KMS-11 (cell line): ENCODE measurements around the gene MCHR1.

ENCODE experiments used
- H2AFZ ChIP-seq: fragments of 200-600 bp; sonication (generic); 2 replicates; pipeline ENCODE4 v1.6.1; 2016; ENCODE audit warnings: antibody characterized with exemption, mixed run types, low read depth
- H3K27ac ChIP-seq: fragments of 200-600 bp; sonication (generic); 2 replicates; pipeline ENCODE4 v1.6.1; 2016; ENCODE audit warnings: mild to moderate bottlenecking, mixed run types
- H3K27me3 ChIP-seq: fragments of 200-600 bp; sonication (generic); 2 replicates; pipeline ENCODE4 v1.6.1; 2017; ENCODE audit warnings: mild to moderate bottlenecking, low read depth, mixed run types, moderate library complexity; ENCODE audit not compliant: insufficient read depth
- H3K36me3 ChIP-seq: fragments of 200-600 bp; sonication (generic); 2 replicates; pipeline ENCODE4 v1.6.1; 2017; ENCODE audit warnings: mild to moderate bottlenecking, mixed run types; ENCODE audit not compliant: insufficient read depth
- H3K4me1 ChIP-seq: fragments of 200-600 bp; sonication (generic); 2 replicates; pipeline ENCODE4 v1.6.1; 2016; ENCODE audit warnings: mild to moderate bottlenecking, low read depth, mixed run types; ENCODE audit not compliant: poor library complexity, severe bottlenecking
- H3K4me2 ChIP-seq: fragments of 200-600 bp; sonication (generic); 2 replicates; pipeline ENCODE4 v1.7.0; 2016; ENCODE audit warnings: mild to moderate bottlenecking, mixed run types
- H3K4me3 ChIP-seq: fragments of 200-600 bp; sonication (generic); IDR thresholded peaks from 2 replicates; pipeline ENCODE4 v1.6.1; 2017; ENCODE audit warnings: low read depth, low read length, mixed read lengths; ENCODE audit not compliant: insufficient read depth
- H3K79me2 ChIP-seq: fragments of 200-600 bp; sonication (generic); 2 replicates; pipeline ENCODE4 v1.6.1; 2016; ENCODE audit warnings: low read depth, mixed run types; ENCODE audit not compliant: insufficient read depth
- H3K9ac ChIP-seq: fragments of 200-600 bp; sonication (generic); 2 replicates; pipeline ENCODE4 v1.6.1; 2016; ENCODE audit warnings: mild to moderate bottlenecking, mixed run types
- H4K20me1 ChIP-seq: fragments of 200-600 bp; sonication (generic); 2 replicates; pipeline ENCODE4 v1.6.1; 2016; ENCODE audit warnings: mild to moderate bottlenecking, mixed run types; ENCODE audit not compliant: insufficient read depth
- TF ChIP-seq, protein P1 (sequence below): fragments of 200-600 bp; sonication (generic); conservative IDR thresholded peaks from 2 replicates; pipeline ENCODE4 v1.6.1; 2017; ENCODE audit warnings: low read depth, mild to moderate bottlenecking, antibody characterized with exemption, low read length, moderate library complexity, mixed read lengths

Gene MCHR1

DNA sequence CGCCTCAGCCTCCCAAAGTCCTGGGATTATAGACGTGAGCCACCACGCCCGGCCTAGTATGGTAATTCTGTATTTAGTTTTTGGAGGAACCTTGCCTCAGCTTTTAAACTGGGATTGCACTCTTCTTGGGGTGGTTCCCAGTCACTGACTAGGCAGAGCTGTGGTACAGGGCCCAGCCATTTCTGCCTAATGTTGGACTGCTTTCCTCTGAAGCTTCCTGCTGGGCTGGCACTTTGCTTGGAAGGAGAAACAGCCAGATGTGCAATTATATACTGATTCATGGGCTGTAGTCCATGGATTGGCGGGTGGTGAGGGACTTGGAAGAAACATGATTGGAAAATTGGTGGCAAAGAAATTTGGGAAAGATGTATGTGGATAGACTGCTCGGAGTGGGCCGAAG, 17.6 kb upstream of the MCHR1 start:
- H3K36me3 ChIP-seq = no peaks in the 10 kb centered on the region
- no peaks in the 10 kb centered on the region for H4K20me1 ChIP-seq
- H3K27me3 ChIP-seq = no peaks in the 10 kb centered on the region
- no peaks in the 10 kb centered on the region for H3K79me2 ChIP-seq
- H3K4me2 ChIP-seq = no peak overlapping the region
- no peak overlapping the region for H3K4me3 ChIP-seq
- H3K27ac ChIP-seq = no peak overlapping the region
- H3K9ac ChIP-seq = no peak overlapping the region
- no peaks in the 10 kb centered on the region for H3K4me1 ChIP-seq
- TF ChIP-seq, protein P1, sequence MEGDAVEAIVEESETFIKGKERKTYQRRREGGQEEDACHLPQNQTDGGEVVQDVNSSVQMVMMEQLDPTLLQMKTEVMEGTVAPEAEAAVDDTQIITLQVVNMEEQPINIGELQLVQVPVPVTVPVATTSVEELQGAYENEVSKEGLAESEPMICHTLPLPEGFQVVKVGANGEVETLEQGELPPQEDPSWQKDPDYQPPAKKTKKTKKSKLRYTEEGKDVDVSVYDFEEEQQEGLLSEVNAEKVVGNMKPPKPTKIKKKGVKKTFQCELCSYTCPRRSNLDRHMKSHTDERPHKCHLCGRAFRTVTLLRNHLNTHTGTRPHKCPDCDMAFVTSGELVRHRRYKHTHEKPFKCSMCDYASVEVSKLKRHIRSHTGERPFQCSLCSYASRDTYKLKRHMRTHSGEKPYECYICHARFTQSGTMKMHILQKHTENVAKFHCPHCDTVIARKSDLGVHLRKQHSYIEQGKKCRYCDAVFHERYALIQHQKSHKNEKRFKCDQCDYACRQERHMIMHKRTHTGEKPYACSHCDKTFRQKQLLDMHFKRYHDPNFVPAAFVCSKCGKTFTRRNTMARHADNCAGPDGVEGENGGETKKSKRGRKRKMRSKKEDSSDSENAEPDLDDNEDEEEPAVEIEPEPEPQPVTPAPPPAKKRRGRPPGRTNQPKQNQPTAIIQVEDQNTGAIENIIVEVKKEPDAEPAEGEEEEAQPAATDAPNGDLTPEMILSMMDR = no peak
- H2AFZ ChIP-seq = no peak overlapping the region

DNA sequence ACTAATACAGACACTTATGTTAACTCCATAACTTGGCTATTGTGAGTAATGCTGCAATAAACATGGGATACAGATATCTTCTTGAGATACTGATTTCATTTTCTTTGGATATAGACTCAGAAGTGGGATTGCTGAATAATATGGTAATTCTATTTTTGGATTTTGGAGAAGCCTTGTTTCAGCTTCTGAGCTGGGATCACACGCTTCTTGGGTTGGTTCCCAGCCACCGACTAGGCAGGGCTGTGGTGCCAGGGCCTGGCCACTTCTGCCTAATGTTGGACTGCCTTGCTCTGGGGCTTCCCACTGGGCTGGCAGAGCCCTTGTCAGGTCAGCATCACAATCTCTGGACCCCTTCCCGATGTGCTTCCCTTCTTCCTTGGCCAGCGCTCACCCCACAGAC, 14.0 kb upstream of the MCHR1 start:
- H3K27me3 ChIP-seq = no peaks in the 10 kb centered on the region
- H3K9ac ChIP-seq = no peak overlapping the region
- H2AFZ ChIP-seq = no peak overlapping the region
- H3K27ac ChIP-seq = no peak overlapping the region
- H4K20me1 ChIP-seq = no peaks in the 10 kb centered on the region
- H3K36me3 ChIP-seq = no peaks in the 10 kb centered on the region
- H3K79me2 ChIP-seq = no peaks in the 10 kb centered on the region
- no peak overlapping the region for H3K4me2 ChIP-seq
- TF ChIP-seq, protein P1 = no peak
- H3K4me3 ChIP-seq = no peak overlapping the region
- no peaks in the 10 kb centered on the region for H3K4me1 ChIP-seq

DNA sequence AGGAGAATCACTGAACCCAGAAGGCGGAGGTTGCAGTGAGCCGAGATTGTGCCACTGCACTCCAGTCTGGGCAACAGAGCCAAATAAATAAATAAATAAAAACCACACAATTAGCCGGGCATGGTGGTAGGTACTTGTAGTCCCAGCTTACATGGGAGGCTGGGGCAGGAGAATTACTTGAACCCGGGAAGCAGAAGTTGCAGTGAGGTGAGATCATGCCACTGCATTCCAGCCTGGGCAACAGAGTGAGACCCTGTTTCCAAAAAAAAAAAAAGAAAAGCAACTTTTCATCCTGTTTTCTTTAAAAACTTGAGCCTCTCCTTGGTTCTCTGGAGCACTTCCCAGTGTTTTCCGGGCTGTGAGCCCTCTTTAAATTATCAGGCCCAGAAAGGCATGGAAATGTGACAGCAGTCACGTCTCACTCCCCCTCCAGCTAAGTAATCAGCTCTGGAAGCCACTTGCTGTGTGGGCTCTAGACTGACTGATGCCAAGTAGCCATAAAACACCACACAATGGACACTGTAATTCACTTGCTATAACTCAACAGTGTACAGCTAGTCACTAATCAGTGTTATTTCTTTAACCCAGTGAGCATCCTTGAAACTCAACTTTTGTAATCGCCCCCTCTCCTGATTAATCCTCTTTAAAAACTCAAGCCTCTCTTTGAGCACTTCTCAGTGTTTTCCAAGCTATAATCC, 13.0 kb upstream of the MCHR1 start:
- no peaks in the 10 kb centered on the region for H3K36me3 ChIP-seq
- H3K27me3 ChIP-seq = no peaks in the 10 kb centered on the region
- H3K4me3 ChIP-seq = no peak overlapping the region
- no peak overlapping the region for H2AFZ ChIP-seq
- H3K4me2 ChIP-seq = no peak overlapping the region
- no peaks in the 10 kb centered on the region for H4K20me1 ChIP-seq
- no peaks in the 10 kb centered on the region for H3K79me2 ChIP-seq
- no peak overlapping the region for H3K9ac ChIP-seq
- TF ChIP-seq, protein P1 = no peak
- no peak overlapping the region for H3K27ac ChIP-seq
- no peaks in the 10 kb centered on the region for H3K4me1 ChIP-seq

DNA sequence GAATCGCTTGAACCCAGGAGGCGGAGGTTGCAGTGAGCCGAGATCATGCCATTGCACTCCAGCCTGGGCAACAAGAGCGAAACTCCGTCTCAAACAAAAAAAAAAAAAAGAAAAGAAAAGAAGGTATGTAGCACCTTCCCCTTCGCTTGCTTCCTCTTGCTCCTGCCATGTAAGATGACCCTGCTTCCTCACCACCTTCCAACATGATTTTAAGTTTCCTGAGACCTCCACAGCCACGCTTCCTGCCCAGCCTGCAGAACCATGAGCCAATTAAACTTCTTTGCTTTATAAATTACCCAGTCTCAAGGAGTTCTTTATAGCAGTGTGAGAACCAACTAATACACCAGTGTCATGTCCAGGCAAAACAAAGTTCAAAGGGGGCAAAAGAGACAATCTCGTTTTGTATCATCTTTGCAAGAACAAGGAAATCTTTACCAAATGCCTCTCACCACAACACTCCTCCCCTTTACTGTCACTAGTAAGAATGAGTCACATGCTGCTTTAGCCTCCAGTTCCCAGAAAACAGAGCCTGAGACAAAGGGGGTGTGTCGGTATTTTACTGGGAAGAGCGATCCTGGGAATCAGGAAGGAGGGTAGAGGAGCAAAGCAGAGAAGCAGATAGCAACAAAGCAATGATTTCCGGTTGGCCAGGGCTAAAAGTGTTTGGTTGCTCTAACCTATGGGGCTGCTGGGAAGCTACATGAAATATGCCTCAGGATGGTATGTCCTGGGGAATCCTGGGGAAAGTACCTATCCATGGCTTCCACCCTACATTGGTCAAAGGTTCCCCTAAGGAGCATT, 10.5 kb upstream of the MCHR1 start:
- Histone ChIP-seq H3K79me2 (no peaks in the 10 kb centered on the region), H3K9ac (no peak overlapping the region), H3K4me2 (no peak overlapping the region), H4K20me1 (no peaks in the 10 kb centered on the region), H3K27ac (no peak overlapping the region), H3K4me3 (no peak overlapping the region), H3K4me1 (no peaks in the 10 kb centered on the region), H2AFZ (no peak overlapping the region), H3K27me3 (no peaks in the 10 kb centered on the region), H3K36me3 (no peaks in the 10 kb centered on the region)
- TF ChIP-seq, protein P1 = no peak
